HG02938 (cell line): ENCODE measurements around the gene TLNRD1.

Experiments used
- ATAC-seq: cut with Tn5 transposase; IDR thresholded peaks from one replicate; pipeline ENCODE4 v1.9.1; 2021; ENCODE audit warnings: mild to moderate bottlenecking, moderate library complexity; ENCODE audit not compliant: unreplicated experiment

Gene TLNRD1

GRCh38 chr15:81053621-81054020 is 52.9 kb downstream of the TLNRD1 start:
- no peak for ATAC-seq

- no peak for ATAC-seq
Observed at GRCh38 chr15:81054236-81054635, 53.5 kb downstream of the TLNRD1 start.
